ENCODE data around the gene PHOX2A. TPM values are rescaled to one million over a fixed set of nuclear protein-coding genes. Genes with fewer than 3 reads are reported as not detected.

The PHOX2A gene
- not detected in 5 replicates for total RNA-seq (2022; extraction: Qiagen RNA extraction; ENCODE audit: low read depth)

DNA sequence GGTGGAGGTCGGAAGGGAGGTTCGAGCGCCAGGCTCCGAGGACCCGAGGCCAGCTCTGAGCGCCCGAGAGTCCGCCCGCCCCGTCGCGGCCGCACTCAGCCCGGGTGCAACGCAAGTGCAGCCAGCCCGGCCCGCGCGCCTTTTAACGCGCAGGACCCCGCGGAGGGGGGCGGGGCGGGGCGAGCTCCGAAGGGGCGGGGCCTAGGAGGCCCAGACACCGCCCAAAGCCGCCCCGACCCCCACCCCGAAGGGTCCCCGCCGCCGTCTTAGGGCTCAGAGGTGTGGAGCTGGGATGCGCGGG lies at the start of gene PHOX2A:
Gene PHOX2A (minus strand): TSS at position 117 of the 301 bp plus-strand sequence. CDS start 172 bp downstream, outside the sequence.

GRCh38 chr11:72224564-72225410 lies 19.2 kb downstream of the PHOX2A start, which contains the start of gene INPPL1:
TSS of gene INPPL1 (plus strand) at chr11:72224767. CDS start at chr11:72224985, 218 bp downstream.

DNA sequence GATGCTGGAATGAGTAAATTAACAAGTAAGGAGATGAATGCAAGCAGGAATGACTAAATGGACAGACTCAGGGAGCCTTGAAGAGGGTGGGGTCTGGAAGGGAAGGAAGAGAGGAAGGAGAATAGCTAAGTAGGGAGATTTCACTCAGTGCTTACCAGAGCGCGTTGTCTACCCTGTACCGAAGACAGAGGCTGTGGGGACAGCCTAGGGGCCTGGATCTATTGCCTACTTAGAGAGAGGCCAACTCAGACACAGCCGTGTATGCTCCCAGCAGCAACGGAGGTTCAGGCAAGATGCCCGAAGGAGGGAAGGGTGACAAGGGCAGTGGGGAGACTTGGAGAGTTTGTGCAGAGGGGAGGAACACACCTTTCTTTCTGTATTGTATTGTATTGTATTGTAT lies 27.3 kb downstream of the PHOX2A start, which contains the start of gene FOLR2:
Gene FOLR2 (plus strand): TSS at position 157 of the 400 bp plus-strand sequence. CDS start 1,791 bp downstream, outside the sequence.

GRCh38 chr11:72191961-72192381 lies 52.0 kb downstream of the PHOX2A start, which contains the start of gene FOLR1:
TSS of gene FOLR1 (plus strand) at chr11:72192140. CDS start at chr11:72192174, 34 bp downstream.

Other genes with a start within 250 kb of the PHOX2A start
- gene IL18BP, start 245.3 kb downstream of the PHOX2A start, total RNA-seq (2022; extraction: Qiagen RNA extraction; ENCODE audit: low read depth): 3.6 to 4.9 TPM (median 4.2 TPM) in 5 replicates
- 56.8 to 73.1 TPM (median 68.2 TPM) in 5 replicates for gene NUMA1, start 163.6 kb downstream of the PHOX2A start, total RNA-seq (2022; extraction: Qiagen RNA extraction; ENCODE audit: low read depth)
- gene LRRC51, start 163.3 kb downstream of the PHOX2A start, total RNA-seq (2022; extraction: Qiagen RNA extraction; ENCODE audit: low read depth): 7.0 to 14.6 TPM (median 7.8 TPM) in 5 replicates
- gene LAMTOR1, start 140.9 kb downstream of the PHOX2A start, total RNA-seq (2022; extraction: Qiagen RNA extraction; ENCODE audit: low read depth): 119 to 171 TPM (median 141 TPM) in 5 replicates
- gene TOMT, start 138.3 kb downstream of the PHOX2A start, total RNA-seq (2022; extraction: Qiagen RNA extraction; ENCODE audit: low read depth): not detected in 5 replicates
- gene ANAPC15, start 131.5 kb downstream of the PHOX2A start, total RNA-seq (2022; extraction: Qiagen RNA extraction; ENCODE audit: low read depth): 77.9 to 99.4 TPM (median 91.3 TPM) in 5 replicates
- gene FOLR3, start 108.5 kb downstream of the PHOX2A start, total RNA-seq (2022; extraction: Qiagen RNA extraction; ENCODE audit: low read depth): 0.17 to 0.70 TPM (median 0.22 TPM) in 3 of 5 replicates, not detected in the others
- not detected in 5 replicates for gene FOLR1, start 52.0 kb downstream of the PHOX2A start, total RNA-seq (2022; extraction: Qiagen RNA extraction; ENCODE audit: low read depth)
- gene FOLR2, start 27.4 kb downstream of the PHOX2A start, total RNA-seq (2022; extraction: Qiagen RNA extraction; ENCODE audit: low read depth): not detected in 5 replicates
- gene INPPL1, start 19.4 kb downstream of the PHOX2A start, total RNA-seq (2022; extraction: Qiagen RNA extraction; ENCODE audit: low read depth): 57.2 to 83.7 TPM (median 69.6 TPM) in 5 replicates
- 12.2 to 21.9 TPM (median 15.7 TPM) in 5 replicates for gene CLPB, start 190.4 kb upstream of the PHOX2A start, total RNA-seq (2022; extraction: Qiagen RNA extraction; ENCODE audit: low read depth)